WTC11 (cell line): ENCODE measurements around the gene ADAMTS18. TPM values are rescaled to one million over a fixed set of nuclear protein-coding genes. Genes with fewer than 3 reads are reported as not detected.

ENCODE experiments used
- ATAC-seq: fragments of 200-7000 bp; cut with Tn5 transposase; 2 replicates; pipeline ENCODE4 v1.10.0; 2021; ENCODE audit warnings: mild to moderate bottlenecking, moderate library complexity
- CTCF ChIA-PET: fragments of 300-600 bp; sonication (Branson Sonifier 250); formaldehyde crosslinking; loops from one replicate; lab custom pipeline; 2021; ENCODE audit warnings: antibody characterized with exemption; lab: Charles Lee
- POLR2A ChIA-PET: fragments of 350-600 bp; sonication (Branson Sonifier 250); formaldehyde crosslinking; loops from one replicate; lab custom pipeline; 2021; ENCODE audit warnings: antibody characterized with exemption; lab: Charles Lee
- DNase-seq: peaks from one replicate; pipeline ENCODE4 v3.0.0; 2021; ENCODE audit warnings: low spot score
- H3K27ac Mint-ChIP-seq: 2 replicates; pipeline ENCODE4 v1.8.0; 2021; ENCODE audit warnings: mixed read lengths
- H3K27me3 Mint-ChIP-seq: 2 replicates; pipeline ENCODE4 v1.8.0; 2021; ENCODE audit warnings: low read depth, mild to moderate bottlenecking, moderate library complexity, mixed read lengths
- H3K36me3 Mint-ChIP-seq: 2 replicates; pipeline ENCODE4 v1.8.0; 2021; ENCODE audit warnings: mixed read lengths
- H3K4me1 Mint-ChIP-seq: 2 replicates; pipeline ENCODE4 v1.8.0; 2022; ENCODE audit warnings: mixed read lengths
- H3K4me3 Mint-ChIP-seq: 2 replicates; pipeline ENCODE4 v1.8.0; 2021; ENCODE audit warnings: mild to moderate bottlenecking, moderate library complexity, mixed read lengths
- H3K9me3 Mint-ChIP-seq: 2 replicates; pipeline ENCODE4 v1.8.0; 2021; ENCODE audit warnings: mixed read lengths
- AR ChIP-seq: fragments of 250-450 bp; sonication (Bioruptor Pico); IDR thresholded peaks from 2 replicates; pipeline ENCODE4 v1.9.0; 2021; ENCODE audit warnings: mild to moderate bottlenecking
- ATF3 ChIP-seq: sonication (generic); formaldehyde crosslinking; conservative IDR thresholded peaks from 2 replicates; pipeline ENCODE4 v1.8.1; 2022; ENCODE audit warnings: mild to moderate bottlenecking, missing genetic modification reagents
- CREM ChIP-seq: sonication (generic); formaldehyde crosslinking; IDR thresholded peaks from 2 replicates; pipeline ENCODE4 v1.8.1; 2022; ENCODE audit warnings: mild to moderate bottlenecking, missing genetic modification reagents, moderate library complexity
- EMX1 ChIP-seq: fragments of 250-450 bp; sonication (Bioruptor Pico); IDR thresholded peaks from 2 replicates; pipeline ENCODE4 v1.8.0; 2021; ENCODE audit warnings: mild to moderate bottlenecking
- FOXJ3 ChIP-seq: sonication (generic); formaldehyde crosslinking; IDR thresholded peaks from 2 replicates; pipeline ENCODE4 v1.9.0; 2021; ENCODE audit warnings: missing genetic modification reagents, mild to moderate bottlenecking, borderline replicate concordance
- FOXP1 ChIP-seq: sonication (generic); formaldehyde crosslinking; IDR thresholded peaks from 2 replicates; pipeline ENCODE4 v1.8.0; 2022; ENCODE audit warnings: missing genetic modification reagents, mild to moderate bottlenecking, moderate library complexity, borderline replicate concordance
- GABPB1 ChIP-seq: sonication (generic); formaldehyde crosslinking; IDR thresholded peaks from 2 replicates; pipeline ENCODE4 v1.8.1; 2023; ENCODE audit warnings: mild to moderate bottlenecking, missing genetic modification reagents
- GRHL2 ChIP-seq: fragments of 250-450 bp; sonication (Bioruptor Pico); IDR thresholded peaks from 2 replicates; pipeline ENCODE4 v1.8.0; 2022; ENCODE audit warnings: mild to moderate bottlenecking, moderate library complexity; ENCODE audit not compliant: insufficient replicate concordance, severe bottlenecking
- GTF2I ChIP-seq: fragments of 250-450 bp; sonication (Bioruptor Pico); conservative IDR thresholded peaks from 2 replicates; pipeline ENCODE4 v1.4.0; 2021; ENCODE audit warnings: mild to moderate bottlenecking
- MYBL2 ChIP-seq: sonication (generic); formaldehyde crosslinking; IDR thresholded peaks from 2 replicates; pipeline ENCODE4 v1.8.1; 2023; ENCODE audit warnings: mild to moderate bottlenecking, moderate library complexity, missing genetic modification reagents
- NFE2L1 ChIP-seq: sonication (generic); formaldehyde crosslinking; IDR thresholded peaks from 2 replicates; pipeline ENCODE4 v1.8.1; 2023; ENCODE audit warnings: missing genetic modification reagents
- NR1H2 ChIP-seq: sonication (generic); formaldehyde crosslinking; IDR thresholded peaks from 2 replicates; pipeline ENCODE4 v1.9.0; 2021; ENCODE audit warnings: mild to moderate bottlenecking, moderate library complexity, missing genetic modification reagents
- PRDM15 ChIP-seq: sonication (generic); formaldehyde crosslinking; IDR thresholded peaks from 2 replicates; pipeline ENCODE4 v1.8.0; 2022; ENCODE audit warnings: missing genetic modification reagents
- RORB ChIP-seq: fragments of 250-450 bp; sonication (Bioruptor Pico); IDR thresholded peaks from 2 replicates; pipeline ENCODE4 v1.9.0; 2021; ENCODE audit warnings: mild to moderate bottlenecking
- TEAD1 ChIP-seq: sonication (generic); formaldehyde crosslinking; IDR thresholded peaks from 2 replicates; pipeline ENCODE4 v1.8.0; 2022; ENCODE audit warnings: mild to moderate bottlenecking, missing genetic modification reagents
- TP53 ChIP-seq: sonication (generic); formaldehyde crosslinking; IDR thresholded peaks from 2 replicates; pipeline ENCODE4 v1.8.1; 2023; ENCODE audit warnings: mild to moderate bottlenecking, missing genetic modification reagents
- USF2 ChIP-seq: sonication (generic); formaldehyde crosslinking; IDR thresholded peaks from 2 replicates; pipeline ENCODE4 v1.8.1; 2023; ENCODE audit warnings: mild to moderate bottlenecking, missing genetic modification reagents, moderate library complexity
- ZBTB21 ChIP-seq: sonication (generic); formaldehyde crosslinking; IDR thresholded peaks from 2 replicates; pipeline ENCODE4 v1.8.1; 2023; ENCODE audit warnings: mild to moderate bottlenecking, missing genetic modification reagents, borderline replicate concordance
- ZNF219 ChIP-seq: sonication (generic); formaldehyde crosslinking; IDR thresholded peaks from 2 replicates; pipeline ENCODE4 v1.8.0; 2023; ENCODE audit warnings: missing genetic modification reagents, mild to moderate bottlenecking, borderline replicate concordance
- ZNF317 ChIP-seq: sonication (generic); formaldehyde crosslinking; IDR thresholded peaks from 2 replicates; pipeline ENCODE4 v1.8.1; 2023; ENCODE audit warnings: low read depth, mild to moderate bottlenecking, moderate library complexity, missing genetic modification reagents, borderline replicate concordance
- ZNF396 ChIP-seq: fragments of 250-450 bp; sonication (Bioruptor Pico); IDR thresholded peaks from 2 replicates; pipeline ENCODE4 v1.8.0; 2021; ENCODE audit warnings: mild to moderate bottlenecking, moderate library complexity, borderline replicate concordance
- total RNA-seq: library from RNA; stranded (reverse); gene quantifications from 3 replicates; pipeline ENCODE4 v1.2.3, GENCODE V29; 2021
- TF ChIP-seq, protein P1 (sequence below): sonication (generic); formaldehyde crosslinking; IDR thresholded peaks from 2 replicates; pipeline ENCODE4 v1.8.0; 2023; ENCODE audit warnings: missing genetic modification reagents

Gene ADAMTS18
- total RNA-seq, 1 experiment from 2014 or later = 0.17 TPM

DNA sequence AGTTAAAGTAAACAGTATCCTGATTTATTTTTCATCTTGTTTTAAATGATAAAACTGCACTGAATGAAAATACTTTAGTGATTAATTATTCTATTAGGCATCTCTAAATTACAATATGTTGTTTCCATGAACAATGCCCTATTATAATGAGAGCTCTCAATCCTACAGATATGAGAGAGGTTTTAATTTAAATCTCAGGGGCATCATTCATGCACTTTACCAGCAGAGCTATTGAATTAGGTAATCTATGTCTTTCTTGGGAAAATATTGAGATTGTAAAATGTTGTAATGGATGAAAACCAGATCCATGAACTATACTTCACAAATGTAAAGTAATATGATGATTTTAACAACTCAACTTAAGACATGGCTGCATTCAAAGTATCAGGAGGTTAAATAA, 103.8 kb downstream of the ADAMTS18 start (continued):
- TF ChIP-seq FOXP1 (CRISPR knock-in tag) = no peak
- TF ChIP-seq, all 79 proteins: peak for 0

DNA sequence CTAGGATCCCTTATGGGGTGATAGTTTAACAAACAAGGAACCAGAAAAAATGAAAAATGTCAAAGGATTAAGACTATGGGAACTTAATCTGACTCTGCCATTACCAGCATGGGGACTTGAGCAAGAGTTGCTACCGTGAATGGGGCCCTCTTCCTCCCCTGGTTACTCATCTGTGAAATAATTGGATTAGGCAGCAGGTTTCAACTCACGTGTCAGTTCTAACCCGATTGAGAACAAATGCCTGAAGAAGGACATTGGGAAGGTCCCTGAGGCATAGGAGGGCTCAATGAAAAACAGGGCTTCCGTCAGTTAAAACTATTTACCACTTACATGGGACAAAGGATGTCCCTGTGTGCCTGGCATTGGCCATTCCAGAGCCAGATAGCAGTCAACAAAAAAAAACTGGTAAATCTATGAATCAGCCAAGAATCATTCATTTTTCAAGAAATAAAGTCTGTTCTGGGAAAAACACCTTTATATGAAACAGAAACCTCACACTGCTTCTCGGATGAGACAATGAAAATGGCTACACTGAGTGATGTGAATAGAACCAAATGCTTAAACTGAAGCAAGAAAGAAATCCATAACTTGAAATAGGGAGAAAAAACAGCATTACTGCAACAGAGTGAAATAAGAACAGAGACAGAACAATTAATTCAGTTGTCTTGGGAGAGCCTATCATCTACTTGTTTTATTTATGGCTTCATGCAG, 104.3 kb downstream of the ADAMTS18 start:
- ChIA-PET CTCF (no interaction called here), POLR2A (no interaction called here)
- peak; percentile 72 for ATAC-seq
- Mint-ChIP-seq H3K36me3 (no peaks in the 10 kb centered on the region), H3K27ac (no peak overlapping the region), H3K27me3 (no peaks in the 10 kb centered on the region), H3K4me1 (peaks cover 11% of the 10 kb centered on the region), H3K9me3 (no peaks in the 10 kb centered on the region), H3K4me3 (no peak overlapping the region)
- no peak for DNase-seq
- TF ChIP-seq GABPB1 (CRISPR knock-in tag) (no peak), CREM (no peak), USF2 (CRISPR knock-in tag) (no peak), ZBTB21 (CRISPR knock-in tag) (no peak), EMX1 (CRISPR knock-in tag) (no peak), RORB (CRISPR knock-in tag) (no peak), NR1H2 (CRISPR knock-in tag) (no peak), AR (CRISPR knock-in tag) (no peak), TEAD1 (CRISPR knock-in tag) (no peak), TP53 (CRISPR knock-in tag) (no peak)

GRCh38 chr16:77328768-77329167, 106.1 kb downstream of the ADAMTS18 start:
- H3K27me3 Mint-ChIP-seq = no peaks in the 10 kb centered on the region
- ATAC-seq = no peak
- TF ChIP-seq ATF3 (no peak), GRHL2 (no peak), ZNF396 (CRISPR knock-in tag) (no peak), PRDM15 (no peak), GTF2I (CRISPR knock-in tag) (no peak), FOXJ3 (CRISPR knock-in tag) (no peak), NFE2L1 (CRISPR knock-in tag) (no peak), MYBL2 (no peak), ZNF219 (no peak), ZNF317 (CRISPR knock-in tag) (no peak), CREM (no peak)
- TF ChIP-seq, protein P1, sequence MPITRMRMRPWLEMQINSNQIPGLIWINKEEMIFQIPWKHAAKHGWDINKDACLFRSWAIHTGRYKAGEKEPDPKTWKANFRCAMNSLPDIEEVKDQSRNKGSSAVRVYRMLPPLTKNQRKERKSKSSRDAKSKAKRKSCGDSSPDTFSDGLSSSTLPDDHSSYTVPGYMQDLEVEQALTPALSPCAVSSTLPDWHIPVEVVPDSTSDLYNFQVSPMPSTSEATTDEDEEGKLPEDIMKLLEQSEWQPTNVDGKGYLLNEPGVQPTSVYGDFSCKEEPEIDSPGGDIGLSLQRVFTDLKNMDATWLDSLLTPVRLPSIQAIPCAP = no peak
- TF ChIP-seq, all 79 proteins: peak for 0
- Mint-ChIP-seq H3K27ac (no peak overlapping the region), H3K4me3 (no peak overlapping the region), H3K9me3 (no peaks in the 10 kb centered on the region), H3K4me1 (peaks cover 7% of the 10 kb centered on the region), H3K36me3 (no peaks in the 10 kb centered on the region)
- no peak for DNase-seq
- CTCF ChIA-PET = no interaction called here
- POLR2A ChIA-PET = no interaction called here
